ENCODE data around the gene CEP164. TPM values are rescaled to one million over a fixed set of nuclear protein-coding genes. Genes with fewer than 3 reads are reported as not detected.

The CEP164 gene
- total and polyA plus RNA-seq, 2 of the 8 experiments (the other 6 are each of a cell fraction or from before 2014, with no cell fraction given), result 8.4 to 20.8 TPM

GRCh38 chr11:117315285-117316196, 12.1 kb upstream of the CEP164 start:
- no peak for DNase-seq (ENCODE audit: low read depth in 1 of 2, low spot score in 2 of 2)
- 20% methylated on average over 26 of the region's 62 CpGs; no CpG with 5 or more reads in 1 of the 2 experiments for WGBS, 2 experiments (ENCODE audit: extremely low coverage in 1 of 2, insufficient coverage in 1 of 2, insufficient read length in 1 of 2, insufficient replicate concordance in 2 of 2, low coverage in 1 of 2, low lambda C conversion rate in 2 of 2, missing lambda C conversion rate in 1 of 2)

More at GRCh38 chr11:117315285-117316196, 12.1 kb upstream of the CEP164 start:
- no peaks in the 10 kb centered on the region for H3K36me3 ChIP-seq (ENCODE audit: control insufficient read depth in 2 of 4, insufficient read depth in 4 of 4, low read length in 3 of 4)
- peak overlapping the region; percentile 57 to 70 for H3K4me2 ChIP-seq (ENCODE audit: insufficient read depth in 1 of 2, low read depth in 2 of 2, low read length in 2 of 2)
- H2BK15ac ChIP-seq (ENCODE audit: low read length), result no peak overlapping the region
- H2BK5ac ChIP-seq (ENCODE audit: low read depth, low read length), result no peak overlapping the region
- H3K14ac ChIP-seq (ENCODE audit: insufficient read length), result no peak overlapping the region
- H3K79me2 ChIP-seq (ENCODE audit: control insufficient read depth in 1 of 2, insufficient read depth in 2 of 2, low read length in 2 of 2), result no peaks in the 10 kb centered on the region
- H3K27ac ChIP-seq (ENCODE audit: low read depth, low read length), result no peak overlapping the region
- no peaks in the 10 kb centered on the region for H3K9me3 ChIP-seq (ENCODE audit: insufficient read depth in 2 of 2, low read depth in 1 of 2, low read length in 1 of 2)
- H2AK5ac ChIP-seq (ENCODE audit: low read depth, low read length), result no peak overlapping the region
- no peak overlapping the region for H3K56ac ChIP-seq (replicated peaks; ENCODE audit: insufficient read length, low read depth, low read length)
- no peak overlapping the region for H2BK20ac ChIP-seq (ENCODE audit: low read length)
- H2BK120ac ChIP-seq (replicated peaks; ENCODE audit: low read depth, low read length), result no peak overlapping the region
- CTCF ChIA-PET (ENCODE audit: partially characterized antibody), result interaction anchor here (0.7 to 1.9 kb wide), 4 partner anchors 10 to 299 kb away, joined by 3 to 7 read pairs (median 4); no protein-coding TSS in a partner anchor
- no peak overlapping the region for H4K5ac ChIP-seq (ENCODE audit: insufficient read length, low read depth, low read length)
- peak overlapping the region in 2 of 4 experiments; percentile 5 to 55; a peak in 2 of 7 replicates for H3K9ac ChIP-seq (replicated peaks in 1 of 4; ENCODE audit: extremely low read depth in 1 of 4, low read depth in 3 of 4, low read length in 3 of 4)
- TF ChIP-seq KDM4A (IDR thresholded peaks at IDR 0.05; ENCODE audit: low read depth, low read length, severe bottlenecking), result peak; percentile 47
- no peak for TF ChIP-seq RNF2 (IDR thresholded peaks at IDR 0.05; ENCODE audit: borderline replicate concordance, low read depth, low read length, missing control alignments, poor library complexity, severe bottlenecking)
- no peak for TF ChIP-seq BACH1 (IDR thresholded peaks at IDR 0.05; ENCODE audit: low read length)
- TF ChIP-seq USF2 (IDR thresholded peaks at IDR 0.05; ENCODE audit: low read length), result peak; percentile 56
- no peak for TF ChIP-seq JUND (IDR thresholded peaks at IDR 0.05; ENCODE audit: low read length)
- TF ChIP-seq ASH2L (IDR thresholded peaks at IDR 0.05; ENCODE audit: low read length), result no peak
- POLR2A ChIA-PET (ENCODE audit: partially characterized antibody), result interaction anchor here (0.9 to 2.0 kb wide), 6 partner anchors 9 to 18 kb away, joined by 3 to 6 read pairs (median 4); partner anchors contain the start of gene CEP164
- H3K23me2 ChIP-seq (ENCODE audit: low read depth, low read length), result peaks cover 10% of the 10 kb centered on the region; the same call in 1 of the 2 replicates
- no peaks in the 10 kb centered on the region for H3K79me1 ChIP-seq (ENCODE audit: low read depth, low read length)
- H3K23ac ChIP-seq (ENCODE audit: insufficient read length), result no peak overlapping the region
- H3K27me3 ChIP-seq (replicated peaks in 1 of 4; ENCODE audit: control insufficient read depth in 3 of 4, extremely low read depth in 1 of 4, insufficient read depth in 3 of 4, low read length in 3 of 4), result peaks cover 0 to 7% (median 2%) of the 10 kb centered on the region in 4 experiments; a peak in 5 of 7 replicates
- no peak overlapping the region; the same call in 1 of the 2 replicates for H2AFZ ChIP-seq (ENCODE audit: low read length)
- H4K91ac ChIP-seq (replicated peaks; ENCODE audit: insufficient read length, low read length), result no peak overlapping the region
- no peak overlapping the region for H3K4ac ChIP-seq (replicated peaks; ENCODE audit: insufficient read length, low read depth, low read length)
- H3K18ac ChIP-seq (ENCODE audit: extremely low read depth, low read length), result no peak overlapping the region
- peaks cover 5 to 10% (median 8%) of the 10 kb centered on the region in 4 experiments for H3K4me1 ChIP-seq (replicated peaks in 1 of 4; ENCODE audit: control insufficient read depth in 3 of 4, insufficient read depth in 4 of 4, low read length in 3 of 4)
- no peak overlapping the region for H4K8ac ChIP-seq (ENCODE audit: extremely low read depth, insufficient read depth, low read length)
- no peak for FAIRE-seq
- H4K20me1 ChIP-seq (replicated peaks in 1 of 2; ENCODE audit: control insufficient read depth in 1 of 2, insufficient read depth in 2 of 2, low read length in 2 of 2), result peaks cover 0 to 1% of the 10 kb centered on the region in 2 experiments
- no peak overlapping the region for H2BK12ac ChIP-seq (ENCODE audit: low read depth, low read length)
- H3K4me3 ChIP-seq (ENCODE audit: extremely low read depth in 1 of 4, insufficient read depth in 2 of 4, low read depth in 3 of 4, low read length in 4 of 4), result peak overlapping the region; percentile 46 to 78 (median 72)
